Activated B cell treated with CpG ODN at 0.5 μM for 24 hours (primary cell): ENCODE results near the gene MYO18B. TPM values are rescaled to one million over a fixed set of nuclear protein-coding genes. Genes with fewer than 3 reads are reported as not detected.

ENCODE experiments used
- ATAC-seq: fragments of 200-7000 bp; cut with Tn5 transposase; one replicate; pipeline ENCODE4 v1.10.0; 2021; ENCODE audit warnings: low read depth, mild to moderate bottlenecking, moderate library complexity
- CTCF ChIA-PET: fragments of 350-600 bp; sonication (Branson Sonifier 250); formaldehyde crosslinking; loops from one replicate; lab custom pipeline; 2021; ENCODE audit warnings: antibody characterized with exemption; lab: Charles Lee
- POLR2A ChIA-PET: fragments of 350-600 bp; sonication (Branson Sonifier 250); formaldehyde crosslinking; loops from one replicate; lab custom pipeline; 2021; ENCODE audit warnings: antibody characterized with exemption; lab: Charles Lee
- DNase-seq: peaks from one replicate; pipeline ENCODE4 v3.0.0; 2022
- H3K27ac Mint-ChIP-seq: one replicate; pipeline ENCODE4 v1.8.0; 2020; ENCODE audit warnings: mixed read lengths
- H3K27me3 Mint-ChIP-seq: one replicate; pipeline ENCODE4 v1.8.0; 2021; ENCODE audit warnings: mixed read lengths
- H3K36me3 Mint-ChIP-seq: one replicate; pipeline ENCODE4 v1.8.0; 2021; ENCODE audit warnings: low read depth, mixed read lengths
- H3K4me1 Mint-ChIP-seq: one replicate; pipeline ENCODE4 v1.8.0; 2021; ENCODE audit warnings: mixed read lengths
- H3K4me3 Mint-ChIP-seq: one replicate; pipeline ENCODE4 v1.8.0; 2020; ENCODE audit warnings: mild to moderate bottlenecking, mixed read lengths
- H3K9me3 Mint-ChIP-seq: one replicate; pipeline ENCODE4 v1.8.0; 2020; ENCODE audit warnings: mixed read lengths
- CTCF ChIP-seq: fragments of 200-600 bp; IDR thresholded peaks from one replicate; pipeline ENCODE4 v1.8.0; 2022; ENCODE audit warnings: antibody characterized with exemption, mild to moderate bottlenecking
- intact Hi-C: fragments of 100-400 bp; cut with micrococcal nuclease; formaldehyde crosslinking; loops from one replicate; pipeline ENCODE4 v1.15.1; 2024
- total RNA-seq: library from RNA; stranded (reverse); gene quantifications from 2 replicates; pipeline ENCODE4 v1.2.3, GENCODE V29; 2022

The MYO18B gene
- total RNA-seq, 1 donor from 2014 or later, result 0.27 TPM

DNA sequence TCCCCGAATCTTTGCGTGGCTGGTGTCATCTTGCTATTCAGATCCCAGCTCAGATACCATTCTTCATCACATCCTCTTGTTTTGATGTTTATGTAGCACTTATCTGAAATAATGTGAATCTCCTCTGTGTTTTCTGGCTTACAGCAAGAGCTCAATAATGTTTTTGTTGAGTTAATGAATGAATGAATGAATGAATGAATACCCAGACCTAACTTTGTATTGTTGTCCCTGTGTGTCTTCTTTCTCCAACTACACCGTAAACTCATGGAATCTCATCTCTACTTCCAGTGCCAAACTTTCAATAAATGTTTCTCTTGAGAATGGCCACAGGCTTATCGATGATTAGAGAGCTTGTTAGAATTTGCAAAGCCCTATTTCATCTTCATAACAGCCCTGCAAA, 110.2 kb downstream of the MYO18B start:
- H3K36me3 Mint-ChIP-seq, result no peaks in the 10 kb centered on the region
- no peak overlapping the region for H3K27ac Mint-ChIP-seq
- H3K4me3 Mint-ChIP-seq, result no peak overlapping the region
- ATAC-seq, result no peak
- CTCF ChIA-PET, result no interaction called here
- no peak for TF ChIP-seq CTCF
- peaks cover 9% of the 10 kb centered on the region for H3K27me3 Mint-ChIP-seq
- POLR2A ChIA-PET, result no interaction called here
- intact Hi-C loops, result no loop called here
- no peaks in the 10 kb centered on the region for H3K4me1 Mint-ChIP-seq
- H3K9me3 Mint-ChIP-seq, result no peaks in the 10 kb centered on the region
- DNase-seq, result no peak

DNA sequence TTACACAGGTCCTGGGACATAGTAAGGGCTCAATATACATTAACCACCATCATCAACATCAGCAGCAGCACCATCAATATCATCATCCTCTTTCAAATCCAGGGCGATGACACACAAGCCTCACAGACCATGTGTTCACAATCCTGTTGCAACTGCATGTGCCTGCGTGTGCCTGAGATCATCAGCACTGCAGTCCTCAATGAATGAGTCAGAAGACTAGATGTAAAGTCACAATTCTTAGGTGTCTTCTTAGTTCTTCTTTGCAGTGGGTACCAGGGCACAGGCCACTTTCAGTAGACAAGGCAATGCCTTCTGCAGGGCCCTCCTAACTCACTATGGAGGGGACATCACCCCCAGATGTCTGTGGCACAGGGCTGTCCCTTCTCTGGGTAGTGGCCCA, 111.1 kb downstream of the MYO18B start:
- H3K9me3 Mint-ChIP-seq, result no peaks in the 10 kb centered on the region
- H3K27ac Mint-ChIP-seq, result no peak overlapping the region
- ATAC-seq, result no peak

GRCh38 chr22:25853501-25854284, 111.7 kb downstream of the MYO18B start:
- Mint-ChIP-seq H3K9me3 (no peaks in the 10 kb centered on the region), H3K4me3 (no peak overlapping the region), H3K36me3 (no peaks in the 10 kb centered on the region), H3K27ac (no peak overlapping the region), H3K27me3 (peaks cover 9% of the 10 kb centered on the region), H3K4me1 (no peaks in the 10 kb centered on the region)
- ChIA-PET POLR2A (no interaction called here), CTCF (no interaction called here)
- ATAC-seq (no peak), DNase-seq (no peak)
- TF ChIP-seq CTCF, result no peak
- intact Hi-C loops, result no loop called here

More for the DNA sequence above, 111.1 kb downstream of the MYO18B start:
- Mint-ChIP-seq H3K27me3 (peaks cover 9% of the 10 kb centered on the region), H3K36me3 (no peaks in the 10 kb centered on the region), H3K4me3 (no peak overlapping the region), H3K4me1 (no peaks in the 10 kb centered on the region)
- CTCF ChIA-PET, result no interaction called here
- POLR2A ChIA-PET, result no interaction called here
- no peak for TF ChIP-seq CTCF
- DNase-seq, result no peak
- intact Hi-C loops, result no loop called here

- Mint-ChIP-seq H3K36me3 (no peaks in the 10 kb centered on the region), H3K4me3 (no peak overlapping the region), H3K4me1 (no peaks in the 10 kb centered on the region), H3K27ac (no peak overlapping the region), H3K27me3 (peaks cover 3% of the 10 kb centered on the region), H3K9me3 (no peaks in the 10 kb centered on the region)
- POLR2A ChIA-PET, result no interaction called here
- no peak for TF ChIP-seq CTCF
- no peak for DNase-seq
- CTCF ChIA-PET, result no interaction called here
- ATAC-seq, result no peak
- intact Hi-C loops, result no loop called here
Measured at GRCh38 chr22:25869771-25870170, 127.8 kb downstream of the MYO18B start.

DNA sequence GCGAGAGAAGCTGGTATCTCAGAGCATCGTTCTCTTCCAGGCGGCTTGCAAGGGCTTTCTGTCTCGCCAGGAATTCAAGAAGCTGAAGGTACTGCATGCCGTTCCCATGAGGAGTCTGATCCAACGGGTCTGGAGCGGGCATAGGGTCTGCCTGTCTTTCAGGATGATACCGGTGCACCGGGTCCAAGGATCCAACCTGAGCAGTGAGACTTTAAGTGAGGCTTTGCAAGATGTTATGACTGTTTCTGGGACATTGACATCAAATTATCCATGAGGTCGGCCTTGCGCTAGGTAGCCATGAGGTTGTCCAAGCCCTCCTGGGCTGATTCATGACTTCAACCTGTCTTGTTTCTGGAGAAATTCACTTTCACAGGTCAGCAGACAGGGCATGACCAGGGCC, 132.3 kb downstream of the MYO18B start:
- DNase-seq (no peak), ATAC-seq (no peak)
- no peaks in the 10 kb centered on the region for H3K4me1 Mint-ChIP-seq
- intact Hi-C loops, result no loop called here
- CTCF ChIA-PET, result no interaction called here
- H3K9me3 Mint-ChIP-seq, result no peaks in the 10 kb centered on the region
- POLR2A ChIA-PET, result no interaction called here
- no peak for TF ChIP-seq CTCF
- H3K4me3 Mint-ChIP-seq, result no peak overlapping the region
- peaks cover 9% of the 10 kb centered on the region for H3K27me3 Mint-ChIP-seq
- no peak overlapping the region for H3K27ac Mint-ChIP-seq
- no peaks in the 10 kb centered on the region for H3K36me3 Mint-ChIP-seq
